ENCODE data around the gene BMPR1B. TPM values are rescaled to one million over a fixed set of nuclear protein-coding genes. Genes with fewer than 3 reads are reported as not detected.

The BMPR1B gene
- total RNA-seq, 1 donor, result 13.5 TPM

DNA sequence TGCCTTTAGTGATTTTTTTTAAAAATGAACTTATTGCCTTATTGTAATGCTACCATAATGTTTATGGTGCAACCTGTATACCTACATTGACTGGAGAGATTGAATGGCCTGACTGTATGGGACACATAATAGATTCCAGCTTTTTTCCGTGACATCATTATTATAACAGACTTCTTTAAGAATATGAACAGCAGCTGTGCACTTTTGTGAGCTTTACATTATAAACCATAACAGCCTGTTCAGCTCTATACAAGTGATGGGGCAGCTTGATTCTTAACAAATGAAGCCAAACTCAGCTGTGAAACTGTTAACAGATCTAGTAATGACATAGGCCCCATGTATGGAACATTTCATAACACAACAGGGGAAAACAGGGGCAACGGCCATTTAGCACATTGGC lies 187.0 kb downstream of the BMPR1B start:
- no peak for TF ChIP-seq CTCF (IDR thresholded peaks at IDR 0.05; ENCODE audit: insufficient read depth, low read length)
- DNase-seq (ENCODE audit: low read depth), result no peak

GRCh38 chr4:94947681-94948108 lies 189.9 kb downstream of the BMPR1B start:
- no peak for DNase-seq (ENCODE audit: low read depth)
- no peak for TF ChIP-seq CTCF (IDR thresholded peaks at IDR 0.05; ENCODE audit: insufficient read depth, low read length)
- H3K4me3 ChIP-seq (ENCODE audit: low read depth, low read length), result no peak overlapping the region

More for the DNA sequence above, 187.0 kb downstream of the BMPR1B start:
- H3K4me3 ChIP-seq (ENCODE audit: low read depth, low read length), result no peak overlapping the region

DNA sequence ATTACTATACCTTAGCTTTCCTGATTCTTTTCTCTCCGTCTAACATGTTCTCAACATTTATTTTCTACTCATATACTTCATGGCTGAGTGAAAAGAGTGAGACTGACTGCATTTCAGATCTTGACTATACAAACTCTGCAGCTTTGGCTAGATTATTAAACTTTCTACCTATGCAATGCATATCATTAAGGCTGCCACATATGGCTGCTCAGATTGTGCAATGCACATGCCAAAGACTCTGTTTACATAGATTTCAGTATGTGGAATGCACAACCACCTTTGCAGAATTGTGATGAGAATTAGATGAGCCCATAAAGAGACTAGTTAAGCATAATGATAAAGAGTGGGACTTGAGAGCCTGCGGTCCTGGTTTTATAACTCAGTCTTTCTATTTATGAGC lies 196.5 kb downstream of the BMPR1B start:
- DNase-seq (ENCODE audit: low read depth), result no peak
- H3K4me3 ChIP-seq (ENCODE audit: low read depth, low read length), result no peak overlapping the region
- TF ChIP-seq CTCF (IDR thresholded peaks at IDR 0.05; ENCODE audit: insufficient read depth, low read length), result no peak

DNA sequence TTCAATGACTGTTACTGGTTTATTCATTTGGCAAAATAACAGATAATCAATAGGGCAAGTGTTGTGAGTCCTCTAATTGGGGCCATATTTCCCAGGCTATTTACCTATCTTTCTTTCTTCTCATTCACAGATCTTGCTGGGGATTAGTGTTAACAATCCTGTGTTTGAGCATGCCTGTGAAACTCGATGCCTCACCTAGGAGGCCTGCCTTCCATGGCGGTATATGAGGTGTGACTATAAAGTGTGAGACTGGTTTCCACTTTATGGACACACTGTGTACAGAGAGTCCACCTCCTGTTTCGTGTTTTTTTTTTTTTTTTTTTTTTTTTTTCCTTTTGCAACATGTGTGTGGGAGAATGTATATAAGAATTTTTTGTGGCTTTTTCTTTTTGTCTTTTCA lies 199.3 kb downstream of the BMPR1B start:
- TF ChIP-seq CTCF (IDR thresholded peaks at IDR 0.05; ENCODE audit: insufficient read depth, low read length), result no peak
- no peak overlapping the region for H3K4me3 ChIP-seq (ENCODE audit: low read depth, low read length)
- no peak for DNase-seq (ENCODE audit: low read depth)

- H3K4me3 ChIP-seq (ENCODE audit: low read depth, low read length), result no peak overlapping the region
- TF ChIP-seq CTCF (IDR thresholded peaks at IDR 0.05; ENCODE audit: insufficient read depth, low read length), result no peak
- DNase-seq (ENCODE audit: low read depth), result no peak
Observed at GRCh38 chr4:94959307-94959706, 201.6 kb downstream of the BMPR1B start.

- H3K4me3 ChIP-seq (ENCODE audit: low read depth, low read length), result no peak overlapping the region
- DNase-seq (ENCODE audit: low read depth), result peak; percentile 29
- TF ChIP-seq CTCF (IDR thresholded peaks at IDR 0.05; ENCODE audit: insufficient read depth, low read length), result no peak
Observed at GRCh38 chr4:94960708-94961107, 203.0 kb downstream of the BMPR1B start.

- TF ChIP-seq CTCF (IDR thresholded peaks at IDR 0.05; ENCODE audit: insufficient read depth, low read length), result no peak
- H3K4me3 ChIP-seq (ENCODE audit: low read depth, low read length), result no peak overlapping the region
- DNase-seq (ENCODE audit: low read depth), result peak; percentile 50
Observed at GRCh38 chr4:94961420-94961819, 203.7 kb downstream of the BMPR1B start.
